ENCODE measurements around the gene POR.
A peak's percentile ranks its signal among the peaks of the same experiment; 100 is the strongest.

POR gene

GRCh38 chr7:75916685-75917634, 2.0 kb downstream of the POR start:
- no peak for DNase-seq (ENCODE audit: low spot score)

- DNase-seq (ENCODE audit: low spot score), result no peak
Observed at GRCh38 chr7:75920431-75921161, 5.6 kb downstream of the POR start.

- DNase-seq (ENCODE audit: low spot score), result no peak
Observed at GRCh38 chr7:75921479-75921878, 6.5 kb downstream of the POR start.

GRCh38 chr7:75922966-75923603, 8.1 kb downstream of the POR start:
- DNase-seq (ENCODE audit: low spot score), result no peak

- DNase-seq (ENCODE audit: low spot score), result no peak
Observed at GRCh38 chr7:75924256-75924655, 9.3 kb downstream of the POR start.

- DNase-seq (ENCODE audit: low spot score), result no peak
Observed at GRCh38 chr7:75924889-75925288, 9.9 kb downstream of the POR start.

- no peak for DNase-seq (ENCODE audit: low spot score)
Observed at GRCh38 chr7:75925717-75926435, 10.9 kb downstream of the POR start.

- no peak for DNase-seq (ENCODE audit: low spot score)
Observed at GRCh38 chr7:75928568-75928914, 13.6 kb downstream of the POR start.

GRCh38 chr7:75931680-75932079, 16.7 kb downstream of the POR start:
- DNase-seq (ENCODE audit: low spot score), result no peak

- peak; percentile 73 for DNase-seq (ENCODE audit: low spot score)
Observed at GRCh38 chr7:75937958-75938786, 23.2 kb downstream of the POR start.

- DNase-seq (ENCODE audit: low spot score), result no peak
Observed at GRCh38 chr7:75938921-75939320, 24.0 kb downstream of the POR start.

GRCh38 chr7:75943864-75944263, 28.9 kb downstream of the POR start:
- DNase-seq (ENCODE audit: low spot score), result no peak

GRCh38 chr7:75944507-75944906, 29.6 kb downstream of the POR start:
- DNase-seq (ENCODE audit: low spot score), result no peak

- DNase-seq (ENCODE audit: low spot score), result no peak
Observed at GRCh38 chr7:75945297-75946168, 30.6 kb downstream of the POR start.

GRCh38 chr7:75946207-75946855, 31.4 kb downstream of the POR start:
- no peak for DNase-seq (ENCODE audit: low spot score)

- no peak for DNase-seq (ENCODE audit: low spot score)
Observed at GRCh38 chr7:75948179-75948578, 33.2 kb downstream of the POR start.

GRCh38 chr7:75950111-75950681, 35.2 kb downstream of the POR start:
- no peak for DNase-seq (ENCODE audit: low spot score)

GRCh38 chr7:75951506-75951905, 36.6 kb downstream of the POR start:
- DNase-seq (ENCODE audit: low spot score), result no peak

- DNase-seq (ENCODE audit: low spot score), result no peak
Observed at GRCh38 chr7:75953431-75953830, 38.5 kb downstream of the POR start.

Measured in putamen (tissue), 1 donor.